Loucy (cell line): ENCODE data around the gene SQSTM1.

Experiments used
- CTCF ChIP-seq: fragments of 200-600 bp; sonication (generic); conservative IDR thresholded peaks from 2 replicates; pipeline ENCODE4 v1.5.1; 2014; ENCODE audit warnings: mild to moderate bottlenecking, antibody characterized with exemption, low read length
- EZH2phosphoT487 ChIP-seq: fragments of 200-600 bp; IDR thresholded peaks from 2 replicates; pipeline ENCODE4 v1.6.1; 2018; ENCODE audit warnings: antibody characterized with exemption, mild to moderate bottlenecking, moderate library complexity, borderline replicate concordance

DNA sequence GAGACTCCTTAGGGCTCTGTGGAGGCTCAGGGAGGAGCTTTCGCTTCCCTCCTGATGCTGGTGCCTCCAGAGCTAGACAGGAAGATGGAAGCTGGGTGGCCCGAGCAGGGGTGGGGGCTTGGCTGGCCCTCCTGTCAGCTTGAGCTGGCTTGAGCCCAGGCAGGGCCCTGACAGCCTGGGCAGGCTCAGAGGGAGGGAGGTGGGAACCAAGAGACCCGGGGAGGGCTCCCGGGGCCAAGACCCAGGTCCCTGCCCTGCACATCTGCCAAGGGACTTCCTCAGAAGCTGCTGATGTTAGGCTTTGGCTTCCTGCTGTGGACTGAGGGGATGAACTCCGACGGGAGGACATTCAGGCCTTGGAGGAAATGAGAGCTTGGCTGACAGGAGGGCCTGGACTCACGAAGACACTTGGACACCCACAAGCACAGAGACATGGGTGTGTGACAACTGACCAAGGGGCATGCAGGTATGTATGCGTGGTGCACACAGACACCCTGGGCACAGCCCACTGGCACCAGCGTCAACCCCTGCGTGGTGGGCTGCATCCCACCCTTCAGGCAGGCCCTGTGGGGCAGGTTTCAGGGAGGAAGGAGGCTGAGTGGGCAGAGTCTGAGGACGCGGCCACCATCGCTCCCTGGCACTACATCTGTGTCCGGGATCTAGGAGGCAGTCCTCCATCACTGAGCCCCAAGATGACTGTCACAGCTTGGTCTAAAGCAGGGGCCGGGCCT, 28.7 kb upstream of the SQSTM1 start:
- TF ChIP-seq CTCF (no peak), EZH2phosphoT487 (no peak)
